Measurements from ENCODE around the gene FSTL5. TPM values are rescaled to one million over a fixed set of nuclear protein-coding genes. Genes with fewer than 3 reads are reported as not detected.

Gene FSTL5
- total RNA-seq, 1 donor from 2014 or later = not detected

- FAIRE-seq = no peak
- Histone ChIP-seq H3K36me3 (ENCODE audit: control insufficient read depth, insufficient read depth, low read length) (no peaks in the 10 kb centered on the region), H3K27me3 (ENCODE audit: control insufficient read depth, insufficient read depth, low read length) (no peaks in the 10 kb centered on the region), H3K4me3 (ENCODE audit: low read depth, low read length) (no peak overlapping the region)
- peak; percentile 59 for DNase-seq (ENCODE audit: low read depth)
- TF ChIP-seq, protein P1, sequence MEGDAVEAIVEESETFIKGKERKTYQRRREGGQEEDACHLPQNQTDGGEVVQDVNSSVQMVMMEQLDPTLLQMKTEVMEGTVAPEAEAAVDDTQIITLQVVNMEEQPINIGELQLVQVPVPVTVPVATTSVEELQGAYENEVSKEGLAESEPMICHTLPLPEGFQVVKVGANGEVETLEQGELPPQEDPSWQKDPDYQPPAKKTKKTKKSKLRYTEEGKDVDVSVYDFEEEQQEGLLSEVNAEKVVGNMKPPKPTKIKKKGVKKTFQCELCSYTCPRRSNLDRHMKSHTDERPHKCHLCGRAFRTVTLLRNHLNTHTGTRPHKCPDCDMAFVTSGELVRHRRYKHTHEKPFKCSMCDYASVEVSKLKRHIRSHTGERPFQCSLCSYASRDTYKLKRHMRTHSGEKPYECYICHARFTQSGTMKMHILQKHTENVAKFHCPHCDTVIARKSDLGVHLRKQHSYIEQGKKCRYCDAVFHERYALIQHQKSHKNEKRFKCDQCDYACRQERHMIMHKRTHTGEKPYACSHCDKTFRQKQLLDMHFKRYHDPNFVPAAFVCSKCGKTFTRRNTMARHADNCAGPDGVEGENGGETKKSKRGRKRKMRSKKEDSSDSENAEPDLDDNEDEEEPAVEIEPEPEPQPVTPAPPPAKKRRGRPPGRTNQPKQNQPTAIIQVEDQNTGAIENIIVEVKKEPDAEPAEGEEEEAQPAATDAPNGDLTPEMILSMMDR (IDR thresholded peaks at IDR 0.05; ENCODE audit: insufficient read depth, low read length, severe bottlenecking) = no peak
These were observed 827.7 kb downstream of the FSTL5 start for GRCh38 chr4:161336016-161336530.

Data from bronchial epithelial cell (primary cell).